HG03575 (cell line): ENCODE data around the gene ABCA6.
"Not testable (repeated sequence)": the region's sequence is repeated elsewhere in the genome, so short reads cannot be mapped to it uniquely, and the experiment has no call there.

Experiments
- ATAC-seq: cut with Tn5 transposase; IDR thresholded peaks from one replicate; pipeline ENCODE4 v1.9.1; 2021; ENCODE audit not compliant: unreplicated experiment, insufficient number of reproducible peaks, low FRiP score; ENCODE audit errors: extremely low read depth

Gene ABCA6

GRCh38 chr17:69088643-69089200 lies 53.0 kb downstream of the ABCA6 start:
- ATAC-seq: no peak

- ATAC-seq: no peak
Observed at GRCh38 chr17:69086641-69087040, 55.1 kb downstream of the ABCA6 start.

GRCh38 chr17:69084911-69085310 lies 56.8 kb downstream of the ABCA6 start:
- ATAC-seq: no peak

GRCh38 chr17:69082696-69083095 lies 59.0 kb downstream of the ABCA6 start:
- no peak for ATAC-seq

- no peak for ATAC-seq
Observed at GRCh38 chr17:69078864-69079263, 62.8 kb downstream of the ABCA6 start.

GRCh38 chr17:69075823-69076222 lies 65.9 kb downstream of the ABCA6 start:
- no peak for ATAC-seq

GRCh38 chr17:69073392-69073791 lies 68.3 kb downstream of the ABCA6 start:
- not testable (repeated sequence) for ATAC-seq

- not testable (repeated sequence) for ATAC-seq
Observed at GRCh38 chr17:69072803-69073256, 68.9 kb downstream of the ABCA6 start.

- not testable (repeated sequence) for ATAC-seq
Observed at GRCh38 chr17:69071233-69071586, 70.5 kb downstream of the ABCA6 start.

GRCh38 chr17:69070378-69071232 lies 71.1 kb downstream of the ABCA6 start:
- not testable (repeated sequence) for ATAC-seq

- ATAC-seq: no peak
Observed at GRCh38 chr17:69069226-69069750, 72.4 kb downstream of the ABCA6 start.

GRCh38 chr17:69067274-69068047 lies 74.2 kb downstream of the ABCA6 start:
- no peak for ATAC-seq

GRCh38 chr17:69066482-69066881 lies 75.2 kb downstream of the ABCA6 start:
- no peak for ATAC-seq

GRCh38 chr17:69065113-69065512 lies 76.6 kb downstream of the ABCA6 start:
- ATAC-seq: no peak

- ATAC-seq: no peak
Observed at GRCh38 chr17:69064476-69064875, 77.2 kb downstream of the ABCA6 start.

- ATAC-seq: no peak
Observed at GRCh38 chr17:69064001-69064400, 77.7 kb downstream of the ABCA6 start.

- no peak for ATAC-seq
Observed at GRCh38 chr17:69062860-69063581, 78.7 kb downstream of the ABCA6 start.

GRCh38 chr17:69061721-69062556 lies 79.8 kb downstream of the ABCA6 start:
- ATAC-seq: no peak
